Upper lobe of right lung (tissue), 1 donor: ENCODE measurements around the gene ALG5. TPM values are rescaled to one million over a fixed set of nuclear protein-coding genes. Genes with fewer than 3 reads are reported as not detected.

Source experiments
- ATAC-seq: fragments of 200-7000 bp; cut with Tn5 transposase; one replicate; pipeline ENCODE4 v1.9.1; 2020; ENCODE audit warnings: mild to moderate bottlenecking, moderate library complexity
- DNase-seq: peaks from one replicate; pipeline ENCODE4 v3.0.0-alpha.2; 2020
- H3K27ac ChIP-seq: fragments of 200-600 bp; one replicate; pipeline ENCODE4 v1.8.0; 2022
- H3K27me3 ChIP-seq: fragments of 200-600 bp; one replicate; pipeline ENCODE4 v1.8.0; 2022; ENCODE audit warnings: mild to moderate bottlenecking
- H3K36me3 ChIP-seq: fragments of 200-600 bp; one replicate; pipeline ENCODE4 v1.8.0; 2022
- H3K4me1 ChIP-seq: fragments of 200-600 bp; one replicate; pipeline ENCODE4 v1.8.0; 2022
- H3K4me3 ChIP-seq: fragments of 200-600 bp; one replicate; pipeline ENCODE4 v1.8.0; 2022; ENCODE audit warnings: mild to moderate bottlenecking
- H3K9me3 ChIP-seq: fragments of 200-600 bp; one replicate; pipeline ENCODE4 v1.8.0; 2022
- CTCF ChIP-seq: fragments of 200-600 bp; IDR thresholded peaks from one replicate; pipeline ENCODE4 v1.8.0; 2022; ENCODE audit warnings: antibody characterized with exemption
- intact Hi-C: fragments of 100-400 bp; cut with DNase I; formaldehyde crosslinking; loops from one replicate; pipeline ENCODE4 v1.11.0; 2022
- total RNA-seq: library from RNA; stranded (reverse); fragmentation: NEBNext Ultra II Directional; extraction: Animal tissue kit (Norgen Biotek cat#: 25700); gene quantifications from one replicate; pipeline ENCODE4 v1.2.1, GENCODE V29; 2021
- donor health status: DM: no; HTN: yes; CAD: no; lungs with severe emphysema.

ALG5 gene
- total RNA-seq, 1 donor from 2014 or later = 27.2 TPM

- no peaks in the 10 kb centered on the region for H3K4me1 ChIP-seq
- intact Hi-C loops = no loop called here
- no peak for TF ChIP-seq CTCF
- H3K9me3 ChIP-seq = no peaks in the 10 kb centered on the region
- H3K4me3 ChIP-seq = no peak overlapping the region
- H3K27ac ChIP-seq = no peak overlapping the region
- H3K27me3 ChIP-seq = no peaks in the 10 kb centered on the region
- H3K36me3 ChIP-seq = peaks cover 68% of the 10 kb centered on the region
- DNase-seq (no peak), ATAC-seq (no peak)
Measured at GRCh38 chr13:36979361-36980050, 19.6 kb downstream of the ALG5 start.

- H3K36me3 ChIP-seq = peaks cover 57% of the 10 kb centered on the region
- DNase-seq (no peak), ATAC-seq (no peak)
- no peak for TF ChIP-seq CTCF
- H3K27ac ChIP-seq = no peak overlapping the region
- H3K9me3 ChIP-seq = no peaks in the 10 kb centered on the region
- no peaks in the 10 kb centered on the region for H3K27me3 ChIP-seq
- H3K4me3 ChIP-seq = no peak overlapping the region
- intact Hi-C loops = no loop called here
- no peaks in the 10 kb centered on the region for H3K4me1 ChIP-seq
Measured at GRCh38 chr13:36975172-36975571, 24.0 kb downstream of the ALG5 start.

- Histone ChIP-seq H3K27me3 (no peaks in the 10 kb centered on the region), H3K4me3 (no peak overlapping the region), H3K9me3 (no peaks in the 10 kb centered on the region), H3K4me1 (no peaks in the 10 kb centered on the region), H3K36me3 (peaks cover 59% of the 10 kb centered on the region), H3K27ac (no peak overlapping the region)
- ATAC-seq = no peak
- no peak for DNase-seq
- TF ChIP-seq CTCF = no peak
- intact Hi-C loops = no loop called here
Measured at GRCh38 chr13:36973621-36974295, 25.4 kb downstream of the ALG5 start.

- Histone ChIP-seq H3K27ac (no peak overlapping the region), H3K9me3 (no peaks in the 10 kb centered on the region), H3K4me1 (no peaks in the 10 kb centered on the region), H3K27me3 (no peaks in the 10 kb centered on the region), H3K4me3 (no peak overlapping the region), H3K36me3 (peaks cover 62% of the 10 kb centered on the region)
- ATAC-seq = no peak
- DNase-seq = no peak
- intact Hi-C loops = no loop called here
- no peak for TF ChIP-seq CTCF
Measured at GRCh38 chr13:36973009-36973408, 26.1 kb downstream of the ALG5 start.

GRCh38 chr13:36966404-36966803 lies 32.7 kb downstream of the ALG5 start:
- intact Hi-C loops = no loop called here
- H3K27me3 ChIP-seq = no peaks in the 10 kb centered on the region
- no peak for TF ChIP-seq CTCF
- H3K9me3 ChIP-seq = no peaks in the 10 kb centered on the region
- H3K4me1 ChIP-seq = no peaks in the 10 kb centered on the region
- ATAC-seq = no peak
- no peak overlapping the region for H3K4me3 ChIP-seq
- DNase-seq = no peak
- H3K27ac ChIP-seq = no peak overlapping the region
- peaks cover 84% of the 10 kb centered on the region for H3K36me3 ChIP-seq
